HEK293 (cell line): ENCODE results near the gene DNAJC21.
A peak's percentile ranks its signal among the peaks of the same experiment; 100 is the strongest.

Experiments used
- BCL11B ChIP-seq: fragments of 450-650 bp; formaldehyde crosslinking; IDR thresholded peaks from 2 replicates; pipeline ENCODE4 v1.5.1; 2016; ENCODE audit warnings: low read depth, missing biosample characterization, missing genetic modification characterization
- CTCF ChIP-seq: fragments of 450-650 bp; formaldehyde crosslinking; IDR thresholded peaks from 2 replicates; pipeline ENCODE4 v1.5.1; 2016; ENCODE audit warnings: missing biosample characterization, missing genetic modification characterization
- FEZF1 ChIP-seq: fragments of 450-650 bp; formaldehyde crosslinking; IDR thresholded peaks from 2 replicates; pipeline ENCODE4 v1.5.1; 2016; ENCODE audit warnings: missing biosample characterization, missing genetic modification characterization
- GLIS2 ChIP-seq: fragments of 450-650 bp; formaldehyde crosslinking; IDR thresholded peaks from 2 replicates; pipeline ENCODE4 v1.5.1; 2016; ENCODE audit warnings: missing biosample characterization, missing genetic modification characterization
- IKZF3 ChIP-seq: fragments of 450-650 bp; IDR thresholded peaks from 2 replicates; pipeline ENCODE4 v1.5.0; 2018; ENCODE audit warnings: missing biosample characterization, mild to moderate bottlenecking, missing genetic modification characterization, moderate library complexity
- KLF17 ChIP-seq: fragments of 450-650 bp; formaldehyde crosslinking; IDR thresholded peaks from 2 replicates; pipeline ENCODE4 v1.5.1; 2016; ENCODE audit warnings: missing biosample characterization, missing genetic modification characterization
- PRDM4 ChIP-seq: fragments of 450-650 bp; formaldehyde crosslinking; IDR thresholded peaks from 2 replicates; pipeline ENCODE4 v1.5.1; 2017; ENCODE audit warnings: missing biosample characterization, missing genetic modification characterization
- ZBTB44 ChIP-seq: fragments of 450-650 bp; IDR thresholded peaks from 2 replicates; pipeline ENCODE4 v1.5.1; 2018; ENCODE audit warnings: missing biosample characterization, mild to moderate bottlenecking, missing genetic modification characterization
- ZIC2 ChIP-seq: fragments of 450-650 bp; formaldehyde crosslinking; IDR thresholded peaks from 2 replicates; pipeline ENCODE4 v1.5.1; 2016; ENCODE audit warnings: missing biosample characterization, missing genetic modification characterization
- ZNF140 ChIP-seq: fragments of 450-650 bp; formaldehyde crosslinking; IDR thresholded peaks from 2 replicates; pipeline ENCODE4 v1.5.1; 2016; ENCODE audit warnings: missing biosample characterization, missing genetic modification characterization
- ZNF146 ChIP-seq: fragments of 450-650 bp; formaldehyde crosslinking; IDR thresholded peaks from 2 replicates; pipeline ENCODE4 v1.5.1; 2016; ENCODE audit warnings: missing biosample characterization, missing genetic modification characterization
- ZNF175 ChIP-seq: fragments of 450-650 bp; formaldehyde crosslinking; IDR thresholded peaks from 2 replicates; pipeline ENCODE4 v1.5.1; 2016; ENCODE audit warnings: missing biosample characterization, missing genetic modification characterization
- ZNF2 ChIP-seq: fragments of 450-650 bp; formaldehyde crosslinking; IDR thresholded peaks from 2 replicates; pipeline ENCODE4 v1.5.1; 2016; ENCODE audit warnings: missing biosample characterization, missing genetic modification characterization
- ZNF404 ChIP-seq: fragments of 450-650 bp; formaldehyde crosslinking; IDR thresholded peaks from 2 replicates; pipeline ENCODE4 v1.5.1; 2017; ENCODE audit warnings: missing biosample characterization, missing genetic modification characterization
- ZNF501 ChIP-seq: fragments of 450-650 bp; formaldehyde crosslinking; IDR thresholded peaks from 2 replicates; pipeline ENCODE4 v1.5.1; 2016; ENCODE audit warnings: missing biosample characterization, missing genetic modification characterization
- ZNF518A ChIP-seq: fragments of 450-650 bp; formaldehyde crosslinking; conservative IDR thresholded peaks from 2 replicates; pipeline ENCODE4 v1.5.1; 2016; ENCODE audit warnings: low read depth, missing biosample characterization, missing genetic modification characterization
- ZNF555 ChIP-seq: fragments of 450-650 bp; formaldehyde crosslinking; conservative IDR thresholded peaks from 2 replicates; pipeline ENCODE4 v1.5.1; 2017; ENCODE audit warnings: missing biosample characterization, mild to moderate bottlenecking, missing genetic modification characterization, inconsistent platforms
- ZNF561 ChIP-seq: fragments of 450-650 bp; IDR thresholded peaks from 2 replicates; pipeline ENCODE4 v1.5.1; 2018; ENCODE audit warnings: missing biosample characterization, missing genetic modification characterization, borderline replicate concordance
- ZNF580 ChIP-seq: fragments of 450-650 bp; formaldehyde crosslinking; IDR thresholded peaks from 2 replicates; pipeline ENCODE4 v1.5.1; 2016; ENCODE audit warnings: missing biosample characterization, missing genetic modification characterization
- ZSCAN30 ChIP-seq: fragments of 450-650 bp; IDR thresholded peaks from 2 replicates; pipeline ENCODE4 v1.5.1; 2018; ENCODE audit warnings: missing biosample characterization, mild to moderate bottlenecking, missing genetic modification characterization, moderate library complexity
- ZXDB ChIP-seq: fragments of 450-650 bp; formaldehyde crosslinking; IDR thresholded peaks from 2 replicates; pipeline ENCODE4 v1.5.1; 2016; ENCODE audit warnings: missing biosample characterization, missing genetic modification characterization

Gene DNAJC21

GRCh38 chr5:34915139-34915855 lies 14.1 kb upstream of the DNAJC21 start, which contains the start of the genes BRIX1 and RAD1 (continued):
- TF ChIP-seq ZNF518A (tag by site-specific recombination) = peak; percentile 84
- peak; percentile 37 for TF ChIP-seq ZIC2 (tag by site-specific recombination)
- TF ChIP-seq ZNF561 (tag by site-specific recombination) = peak; percentile 87
- TF ChIP-seq ZNF404 (tag by site-specific recombination) = no peak
- TF ChIP-seq ZNF146 (tag by site-specific recombination) = no peak
- peak; percentile 66 for TF ChIP-seq BCL11B
- 0 out of 2 replicates have a peak, but pooled peaks have one; percentile 7 for TF ChIP-seq PRDM4 (tag by site-specific recombination)
- no peak; the same call in 1 of the 2 replicates for TF ChIP-seq GLIS2
- TF ChIP-seq ZSCAN30 (tag by site-specific recombination) = peak; percentile 77; the same call in 1 of the 2 replicates
- TF ChIP-seq KLF17 (tag by site-specific recombination) = peak; percentile 84
- peak; percentile 92 for TF ChIP-seq ZNF501 (tag by site-specific recombination)
- TF ChIP-seq ZNF175 = no peak
- TF ChIP-seq ZNF140 (tag by site-specific recombination) = no peak
- TF ChIP-seq ZNF2 (tag by site-specific recombination) = peak; percentile 93
- no peak for TF ChIP-seq FEZF1 (tag by site-specific recombination)
- peak; percentile 92; the same call in 1 of the 2 replicates for TF ChIP-seq ZNF580 (tag by site-specific recombination)
- peak; percentile 26; the same call in 1 of the 2 replicates for TF ChIP-seq IKZF3 (tag by site-specific recombination)
- no peak for TF ChIP-seq ZNF555
- peak; percentile 29; the same call in 1 of the 2 replicates for TF ChIP-seq ZBTB44 (tag by site-specific recombination)
- peak; percentile 85 for TF ChIP-seq ZXDB (tag by site-specific recombination)
- peak; percentile 35; the same call in 1 of the 2 replicates for TF ChIP-seq CTCF
